ACHN (cell line): ENCODE data around the gene FN3KRP.
A peak's percentile ranks its signal among the peaks of the same experiment; 100 is the strongest.

Experiments
- DNase-seq: peaks from one replicate; pipeline ENCODE4 v3.0.0-alpha.2; 2015
- in situ Hi-C: cut with HindIII; loops from 2 replicates; pipeline ENCODE4 v1.10.0; 2017; ENCODE audit warnings: low sequenced_read_pairs, low pct_ligation_motif_present, low pct_unique_long_range_greater_than_20kb

Gene FN3KRP

DNA sequence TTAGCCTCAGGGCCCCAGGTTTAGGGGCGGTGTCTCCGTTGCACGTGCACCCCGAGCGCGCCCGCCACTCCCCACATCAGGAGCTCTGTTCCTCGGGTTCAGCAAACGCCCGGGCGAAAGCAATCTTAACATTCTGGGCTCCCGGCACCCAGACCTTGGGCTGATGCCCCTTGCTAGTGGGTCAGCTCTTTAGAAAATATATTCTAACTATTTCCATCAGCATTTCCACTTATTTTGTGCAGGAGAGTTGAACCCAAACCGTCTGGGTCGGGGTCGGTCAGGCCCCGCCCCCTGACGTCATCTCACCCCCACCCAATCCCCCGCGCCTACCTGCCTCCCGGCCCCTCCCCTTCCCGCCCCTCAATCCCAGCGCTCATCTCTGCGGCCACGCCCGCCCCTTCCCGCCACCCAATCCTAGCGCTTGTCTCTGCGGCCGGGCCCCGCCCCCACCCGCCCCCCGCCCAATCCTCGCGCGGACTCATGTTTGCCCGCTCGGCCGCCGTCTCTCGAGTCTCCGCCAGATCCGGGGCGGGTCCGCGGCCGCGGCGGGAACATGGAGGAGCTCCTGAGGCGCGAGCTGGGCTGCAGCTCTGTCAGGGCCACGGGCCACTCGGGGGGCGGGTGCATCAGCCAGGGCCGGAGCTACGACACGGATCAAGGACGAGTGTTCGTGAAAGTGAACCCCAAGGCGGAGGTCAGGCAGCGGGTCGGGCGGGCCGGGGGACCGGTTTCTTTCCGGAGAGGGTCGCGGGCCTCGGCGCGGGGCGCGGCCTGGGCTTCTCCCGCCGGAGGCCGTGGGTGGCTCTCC, at the start of gene FN3KRP:
TSS of gene FN3KRP (plus strand) at position 504 of the 808 bp plus-strand sequence. CDS start at position 554, 50 bp downstream.
- in situ Hi-C loops = no loop called here

DNA sequence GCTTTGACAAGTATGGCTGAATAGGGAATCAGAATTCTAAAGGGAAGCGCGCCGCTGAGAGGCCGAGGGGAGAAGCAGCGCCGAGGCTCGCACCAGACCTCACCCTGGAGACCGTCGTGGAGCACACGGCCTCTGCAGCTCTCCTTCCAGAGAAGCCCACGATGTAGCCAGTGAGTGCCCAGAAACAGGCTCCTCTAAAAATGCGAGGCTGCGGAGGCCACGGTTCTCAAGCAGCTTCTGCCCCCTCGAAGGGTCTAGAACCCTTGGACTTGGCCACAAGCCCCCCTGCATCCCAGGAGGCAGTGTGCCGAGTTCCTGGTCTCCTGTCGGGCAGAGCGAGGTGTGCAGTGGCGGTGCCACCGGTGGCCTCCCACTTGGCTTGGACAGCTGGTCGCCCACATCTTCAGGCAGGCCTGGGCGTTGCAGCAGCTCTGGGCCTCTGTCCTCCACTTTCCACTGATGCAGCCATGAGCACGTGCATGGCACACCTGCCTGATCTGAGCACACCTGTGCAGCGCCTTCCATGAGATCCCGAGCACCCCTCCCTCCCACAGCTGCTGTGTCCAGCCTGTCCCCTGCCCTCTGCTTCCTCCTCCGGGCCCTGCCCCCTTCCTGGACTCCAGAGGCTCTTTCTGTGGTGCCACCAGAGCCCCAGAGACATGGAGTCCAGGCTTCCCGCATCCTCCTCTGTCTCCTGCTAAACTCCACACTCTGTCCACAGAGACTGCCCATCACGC, 49.4 kb upstream of the FN3KRP start:
- in situ Hi-C loops = no loop called here

More for the DNA sequence above, at the start of gene FN3KRP:
- peak; percentile 95 for DNase-seq

GRCh38 chr17:82667668-82668000, 48.9 kb upstream of the FN3KRP start:
- in situ Hi-C loops = no loop called here

More for the DNA sequence above, 49.4 kb upstream of the FN3KRP start:
- DNase-seq = no peak

GRCh38 chr17:82668024-82668630, 48.4 kb upstream of the FN3KRP start:
- DNase-seq = no peak
- in situ Hi-C loops = no loop called here

More at GRCh38 chr17:82667668-82668000, 48.9 kb upstream of the FN3KRP start:
- DNase-seq = no peak

GRCh38 chr17:82668631-82669099, 47.8 kb upstream of the FN3KRP start:
- in situ Hi-C loops = no loop called here
- DNase-seq = peak; percentile 25

DNA sequence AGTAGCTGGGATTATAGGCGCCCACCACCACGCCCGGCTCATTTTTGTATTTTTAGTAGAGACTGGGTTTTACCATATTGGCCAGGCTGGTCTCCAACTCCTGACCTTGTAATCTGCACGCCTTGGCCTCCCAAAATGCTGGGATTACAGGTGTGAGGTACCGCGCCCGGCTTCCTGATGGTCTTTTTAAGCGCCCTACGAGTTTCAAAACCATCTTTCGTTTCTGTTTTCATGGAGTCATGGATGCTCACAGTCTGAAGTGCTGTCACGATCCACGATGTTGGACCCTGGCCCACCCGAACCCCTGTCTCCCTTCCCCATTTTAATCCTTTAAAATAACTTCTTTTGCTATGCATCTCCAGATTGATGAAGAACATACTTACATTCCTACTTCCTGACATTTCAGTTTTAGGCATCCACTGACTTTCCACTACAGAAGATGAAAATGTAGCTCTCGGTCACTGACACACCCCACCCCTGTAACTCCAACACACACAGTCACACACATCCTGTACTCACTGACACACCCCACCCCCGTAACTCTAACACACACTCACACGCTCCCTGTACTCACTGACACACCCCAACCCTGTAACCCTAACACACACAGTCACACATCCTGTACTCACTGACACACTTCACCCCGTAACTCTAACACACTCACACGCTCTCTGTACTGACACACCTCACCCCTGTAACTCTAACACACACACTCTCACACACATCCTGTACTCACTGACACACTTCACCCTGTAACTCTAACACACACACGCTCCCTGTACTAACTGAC, 45.6 kb upstream of the FN3KRP start:
- in situ Hi-C loops = no loop called here
- DNase-seq = no peak

DNA sequence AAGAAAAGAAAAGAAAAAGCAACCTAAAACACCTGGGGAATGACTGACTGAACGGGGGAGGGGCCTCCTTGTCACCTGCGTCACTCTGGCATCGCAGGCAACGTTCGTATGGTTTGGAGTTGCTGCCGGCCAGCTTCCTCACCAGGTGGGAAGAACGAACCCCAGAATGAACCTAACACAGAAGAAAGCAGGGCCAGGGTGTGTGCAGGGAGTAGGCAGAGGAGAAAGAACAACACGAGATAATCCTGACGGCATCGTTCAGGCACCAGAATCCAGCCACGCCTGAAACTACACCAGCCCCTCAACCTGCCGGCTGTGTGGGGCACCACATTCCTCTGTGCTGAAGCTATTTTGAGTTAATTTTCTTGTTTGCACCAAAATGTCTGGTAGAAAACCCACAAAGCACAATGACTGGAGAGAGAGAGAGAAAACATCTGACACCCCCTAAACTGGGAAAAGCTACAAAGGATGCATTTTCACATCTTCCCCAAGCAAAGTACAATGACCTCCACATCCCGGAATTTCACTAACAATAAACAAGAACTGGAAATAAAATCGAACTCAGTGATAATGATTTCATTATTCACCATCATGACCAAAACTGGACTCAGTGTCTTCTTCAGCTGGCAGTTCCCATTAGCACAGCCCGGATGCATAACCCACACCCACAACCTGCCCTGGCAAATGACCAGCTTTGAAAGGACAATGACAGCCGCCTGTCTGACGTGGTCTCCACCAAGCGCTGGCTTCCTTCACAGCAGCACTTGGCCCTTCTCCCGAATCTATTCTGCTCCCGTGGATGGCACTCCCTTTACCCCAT, 41.6 kb upstream of the FN3KRP start:
- in situ Hi-C loops = no loop called here
- DNase-seq = no peak

GRCh38 chr17:82675476-82676245, 40.8 kb upstream of the FN3KRP start:
- in situ Hi-C loops = no loop called here
- no peak for DNase-seq

- DNase-seq = no peak
- in situ Hi-C loops = no loop called here
Measured at GRCh38 chr17:82677353-82677925, 39.1 kb upstream of the FN3KRP start.

DNA sequence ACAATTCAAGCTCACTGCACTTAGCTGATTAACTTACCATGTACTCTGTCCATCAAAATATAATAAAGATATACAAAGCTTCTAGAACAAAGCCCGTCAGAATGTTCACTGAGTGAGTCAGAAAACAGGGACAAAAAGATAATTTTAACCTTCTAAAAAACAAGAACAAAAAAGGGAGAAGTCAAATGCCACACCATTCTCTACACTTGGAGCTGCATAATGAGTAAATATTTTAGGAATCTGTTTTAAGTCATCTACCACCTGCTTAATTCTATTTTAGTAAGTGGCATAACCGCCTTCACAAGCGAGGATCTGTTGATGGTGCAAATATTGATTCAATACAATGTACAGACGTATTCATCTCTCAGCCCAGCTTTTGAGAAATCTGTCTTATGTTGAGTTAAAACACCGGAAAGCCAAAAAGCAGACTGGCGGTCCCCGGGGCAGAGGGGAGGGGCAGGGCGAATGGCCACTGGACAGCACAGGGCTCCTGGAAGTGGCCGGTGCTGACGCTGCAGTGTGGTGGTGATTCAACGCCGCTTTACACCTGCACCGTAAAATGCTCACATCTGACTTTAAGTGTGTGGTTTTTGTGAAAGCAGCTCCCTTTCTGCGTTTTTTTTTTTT, 38.1 kb upstream of the FN3KRP start:
- in situ Hi-C loops = no loop called here
- no peak for DNase-seq

DNA sequence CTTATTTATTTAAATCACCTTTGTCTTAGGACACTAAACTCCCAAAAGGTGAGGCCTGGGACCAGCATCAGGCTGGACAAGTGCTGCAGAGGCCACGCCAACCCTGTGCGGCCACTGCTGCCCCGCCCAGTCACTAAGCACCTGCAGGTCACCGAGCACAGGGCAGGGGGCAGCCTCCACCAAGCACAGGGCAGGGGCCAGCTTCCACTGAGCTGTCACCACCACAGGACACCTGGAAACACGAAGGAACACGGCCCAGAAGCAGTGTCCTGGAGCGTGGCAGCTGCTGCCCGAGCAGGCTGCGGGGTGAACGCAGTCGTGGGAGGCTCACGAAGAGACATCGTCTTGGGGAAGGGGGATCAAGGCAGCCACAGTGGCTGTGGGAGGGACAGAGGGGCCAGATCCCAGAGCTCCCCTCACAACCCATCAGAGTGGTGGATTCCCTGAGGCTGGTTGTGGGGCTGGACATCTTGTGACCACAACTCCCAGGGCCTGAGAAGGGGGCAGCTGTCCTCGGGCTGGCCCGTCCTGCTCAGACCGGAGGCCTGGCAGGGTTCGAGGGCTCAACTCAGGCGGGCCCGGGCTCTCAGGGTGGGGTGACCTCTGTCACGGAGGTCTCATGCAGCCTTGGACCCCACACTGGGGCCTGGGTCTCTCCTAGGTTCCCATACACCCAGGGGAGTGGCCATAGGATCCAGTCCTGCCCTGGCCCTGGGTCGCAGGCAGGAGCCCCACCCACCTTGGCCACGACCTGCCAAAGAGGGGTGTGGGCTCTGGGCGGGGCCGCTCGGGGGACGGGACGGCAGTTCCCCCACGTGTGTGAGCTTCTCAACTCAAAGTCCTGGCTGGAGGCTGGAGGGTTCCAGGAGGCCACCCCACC, 36.7 kb upstream of the FN3KRP start:
- in situ Hi-C loops = no loop called here
- DNase-seq = no peak

- no peak for DNase-seq
- in situ Hi-C loops = no loop called here
Measured at GRCh38 chr17:82681547-82681946, 35.0 kb upstream of the FN3KRP start.

DNA sequence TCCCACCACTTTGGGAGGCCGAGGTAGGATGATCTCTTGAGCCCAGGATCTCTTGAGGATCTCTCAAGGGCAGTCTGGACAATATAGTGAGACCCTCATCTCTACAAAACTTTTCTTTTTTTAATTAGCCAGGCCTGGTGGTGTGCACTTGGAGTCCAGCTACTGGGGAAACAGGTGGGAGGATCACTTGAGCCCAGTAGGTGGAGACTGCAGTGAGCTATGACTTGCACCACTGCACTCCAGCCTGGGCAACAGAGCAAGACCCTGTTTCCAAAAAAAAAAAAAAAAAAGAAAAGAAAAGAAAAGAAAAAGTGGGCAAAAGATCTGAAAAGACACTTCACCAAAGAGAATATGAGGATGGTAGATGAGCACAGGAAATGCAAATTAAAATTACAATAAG, 33.0 kb upstream of the FN3KRP start:
- in situ Hi-C loops = no loop called here
- no peak for DNase-seq

- peak; percentile 69 for DNase-seq
- in situ Hi-C loops = no loop called here
Measured at GRCh38 chr17:82684228-82684841, 32.2 kb upstream of the FN3KRP start.

DNA sequence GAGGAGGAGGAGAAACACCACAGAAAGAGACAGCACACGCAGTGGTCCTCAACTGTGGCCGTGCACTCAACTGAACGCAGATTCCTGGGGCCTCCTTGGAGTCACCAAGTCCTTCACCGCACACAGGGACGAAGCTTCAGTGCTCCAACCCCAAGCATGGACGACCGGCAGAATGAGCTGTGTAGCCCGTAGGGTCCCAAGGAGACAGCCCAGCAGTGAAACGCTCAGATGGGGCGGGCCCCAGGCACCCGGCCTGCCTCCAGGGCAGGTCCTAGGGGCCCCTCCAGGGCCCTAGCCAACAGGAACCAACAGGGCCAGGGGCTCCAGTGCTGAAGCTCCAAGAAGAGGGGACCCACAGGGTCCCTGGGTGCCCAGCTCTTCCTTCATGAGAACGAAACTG, 31.2 kb upstream of the FN3KRP start:
- DNase-seq = no peak
- in situ Hi-C loops = no loop called here
